Smooth muscle cell of trachea (primary cell): ENCODE results near the gene ID3. TPM values are rescaled to one million over a fixed set of nuclear protein-coding genes. Genes with fewer than 3 reads are reported as not detected.

ENCODE experiments used
- total RNA-seq: library from RNA; depleted of rRNA; stranded (reverse); fragments of >200 nt; gene quantifications from 2 replicates; pipeline ENCODE4 v1.2.1, GENCODE V29; 2014

ID3 gene
- total RNA-seq: 38.0 and 80.3 TPM in 2 replicates

GRCh38 chr1:23559136-23559984, at the start of gene ID3:
TSS of gene ID3 (minus strand) at chr1:23559501. CDS start at chr1:23559426, 75 bp downstream.

GRCh38 chr1:23530747-23531561, 28.3 kb downstream of the ID3 start, which contains the start of gene E2F2:
TSS of gene E2F2 (minus strand) at chr1:23531233. CDS start at chr1:23530793, 440 bp downstream.

Other genes with a start within 250 kb of the ID3 start
- 43.7 and 98.3 TPM in 2 replicates for gene HNRNPR, start 215.2 kb downstream of the ID3 start, total RNA-seq
- 27.3 and 34.6 TPM in 2 replicates for gene ZNF436, start 189.7 kb downstream of the ID3 start, total RNA-seq
- 9.7 and 36.9 TPM in 2 replicates for gene TCEA3, start 134.8 kb downstream of the ID3 start, total RNA-seq
- gene ASAP3, start 75.3 kb downstream of the ID3 start, total RNA-seq: 62.4 and 140 TPM in 2 replicates
- 0.17 and 2.0 TPM in 2 replicates for gene E2F2, start 28.3 kb downstream of the ID3 start, total RNA-seq
- 750 and 1,055 TPM in 2 replicates for gene RPL11, start 132.3 kb upstream of the ID3 start, total RNA-seq
- gene ELOA, start 184.0 kb upstream of the ID3 start, total RNA-seq: 22.7 and 28.0 TPM in 2 replicates
- 47.4 and 50.0 TPM in 2 replicates for gene PITHD1, start 218.9 kb upstream of the ID3 start, total RNA-seq
- 28.2 and 46.8 TPM in 2 replicates for gene LYPLA2, start 231.6 kb upstream of the ID3 start, total RNA-seq
- gene GALE, start 241.3 kb upstream of the ID3 start, total RNA-seq: 16.9 and 28.1 TPM in 2 replicates